HUES64 (cell line): ENCODE results near the gene TLL2.

ENCODE experiments used
- H3K27ac ChIP-seq: 2 replicates; pipeline ENCODE4 v1.7.0; 2013; ENCODE audit warnings: low read depth, low read length, inconsistent platforms
- H3K27me3 ChIP-seq: 2 replicates; pipeline ENCODE4 v1.6.1; 2013; ENCODE audit warnings: mild to moderate bottlenecking, low read length; ENCODE audit not compliant: insufficient read depth
- H3K36me3 ChIP-seq: 2 replicates; pipeline ENCODE4 v1.6.1; 2013; ENCODE audit warnings: mild to moderate bottlenecking, low read length; ENCODE audit not compliant: insufficient read depth
- H3K4me1 ChIP-seq: 2 replicates; pipeline ENCODE4 v1.6.1; 2013; ENCODE audit warnings: mild to moderate bottlenecking, low read length, moderate library complexity; ENCODE audit not compliant: insufficient read depth
- H3K4me3 ChIP-seq: 2 replicates; pipeline ENCODE4 v1.5.1; 2013; ENCODE audit warnings: mild to moderate bottlenecking, low read length, moderate library complexity
- H3K9ac ChIP-seq: 2 replicates; pipeline ENCODE4 v1.6.1; 2013; ENCODE audit warnings: mild to moderate bottlenecking, low read depth, low read length
- H3K9me3 ChIP-seq: 2 replicates; pipeline ENCODE4 v1.6.1; 2013; ENCODE audit warnings: low read depth, low read length; ENCODE audit not compliant: insufficient read depth
- WGBS: fragments of 150-250, 120-280 bp; methylation state at CpG from one replicate; pipeline ENCODE4 v1.1.7; 2013; ENCODE audit warnings: missing lambda C conversion rate; 5-methylcytosine and 5-hydroxymethylcytosine counted together

Gene TLL2

GRCh38 chr10:96491303-96491702 is 22.4 kb downstream of the TLL2 start:
- Histone ChIP-seq H3K4me1 (no peaks in the 10 kb centered on the region), H3K9me3 (no peaks in the 10 kb centered on the region), H3K36me3 (no peaks in the 10 kb centered on the region), H3K9ac (no peak overlapping the region), H3K27ac (no peak overlapping the region), H3K27me3 (no peaks in the 10 kb centered on the region), H3K4me3 (no peak overlapping the region)
- WGBS: 98% methylated on average over 3 of the region's 3 CpGs

- Histone ChIP-seq H3K27ac (no peak overlapping the region), H3K27me3 (no peaks in the 10 kb centered on the region), H3K4me3 (no peak overlapping the region), H3K4me1 (no peaks in the 10 kb centered on the region), H3K9me3 (no peaks in the 10 kb centered on the region), H3K9ac (no peak overlapping the region), H3K36me3 (no peaks in the 10 kb centered on the region)
- 93% methylated on average over 14 of the region's 14 CpGs for WGBS
These were observed 25.4 kb downstream of the TLL2 start for GRCh38 chr10:96488161-96488935.

- H3K9ac ChIP-seq: no peak overlapping the region
- WGBS: 70% methylated on average over 4 of the region's 4 CpGs
These were observed 30.7 kb downstream of the TLL2 start for GRCh38 chr10:96482815-96483588.

GRCh38 chr10:96478355-96478754 is 35.4 kb downstream of the TLL2 start:
- Histone ChIP-seq H3K9me3 (no peaks in the 10 kb centered on the region), H3K9ac (no peak overlapping the region), H3K4me3 (no peak overlapping the region), H3K27me3 (no peaks in the 10 kb centered on the region), H3K4me1 (no peaks in the 10 kb centered on the region), H3K36me3 (no peaks in the 10 kb centered on the region), H3K27ac (no peak overlapping the region)
- 85% methylated on average over 9 of the region's 9 CpGs for WGBS

More at GRCh38 chr10:96482815-96483588, 30.7 kb downstream of the TLL2 start:
- Histone ChIP-seq H3K4me1 (no peaks in the 10 kb centered on the region), H3K27ac (no peak overlapping the region), H3K4me3 (no peak overlapping the region), H3K27me3 (no peaks in the 10 kb centered on the region), H3K9me3 (no peaks in the 10 kb centered on the region), H3K36me3 (no peaks in the 10 kb centered on the region)

GRCh38 chr10:96473866-96474265 is 39.9 kb downstream of the TLL2 start:
- 81% methylated on average over 9 of the region's 9 CpGs for WGBS
- H3K36me3 ChIP-seq: no peaks in the 10 kb centered on the region
- H3K27ac ChIP-seq: no peak overlapping the region
- H3K4me1 ChIP-seq: 0 out of 2 replicates have a peak, but pooled peaks cover 2% of the 10 kb centered on the region
- H3K4me3 ChIP-seq: no peak overlapping the region
- H3K27me3 ChIP-seq: no peaks in the 10 kb centered on the region
- H3K9ac ChIP-seq: no peak overlapping the region
- H3K9me3 ChIP-seq: no peaks in the 10 kb centered on the region

- Histone ChIP-seq H3K27ac (no peak overlapping the region), H3K4me1 (0 out of 2 replicates have a peak, but pooled peaks cover 5% of the 10 kb centered on the region), H3K9me3 (no peaks in the 10 kb centered on the region), H3K9ac (no peak overlapping the region), H3K4me3 (no peak overlapping the region), H3K27me3 (no peaks in the 10 kb centered on the region), H3K36me3 (no peaks in the 10 kb centered on the region)
- 55% methylated on average over 4 of the region's 4 CpGs for WGBS
These were observed 43.5 kb downstream of the TLL2 start for GRCh38 chr10:96470116-96470743.

DNA sequence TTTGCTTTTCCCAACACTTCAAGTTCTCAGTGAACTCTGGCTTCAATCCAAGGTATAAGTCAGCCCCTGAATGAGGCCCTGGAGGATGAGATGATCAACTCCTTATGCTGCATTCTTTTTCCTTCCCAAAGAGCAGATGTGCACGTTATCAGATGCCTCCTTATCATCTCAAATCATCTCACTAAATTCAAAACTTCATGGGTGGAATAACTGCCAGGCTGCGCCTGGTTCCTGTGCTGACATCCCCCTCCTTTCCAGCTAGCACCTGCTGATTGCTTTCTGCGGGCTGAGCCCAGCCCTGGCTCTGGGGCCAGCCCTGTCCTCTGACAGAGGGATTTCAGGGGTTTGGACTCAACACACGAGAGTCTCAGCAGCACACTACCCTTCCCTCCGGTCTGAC is 44.9 kb downstream of the TLL2 start:
- 82% methylated on average over 5 of the region's 5 CpGs for WGBS
- H3K36me3 ChIP-seq: no peaks in the 10 kb centered on the region
- no peak overlapping the region for H3K4me3 ChIP-seq

GRCh38 chr10:96465599-96465998 is 48.1 kb downstream of the TLL2 start:
- Histone ChIP-seq H3K4me3 (no peak overlapping the region), H3K9ac (no peak overlapping the region), H3K36me3 (no peaks in the 10 kb centered on the region), H3K9me3 (no peaks in the 10 kb centered on the region), H3K4me1 (0 out of 2 replicates have a peak, but pooled peaks cover 5% of the 10 kb centered on the region), H3K27me3 (no peaks in the 10 kb centered on the region), H3K27ac (no peak overlapping the region)
- WGBS: 92% methylated on average over 6 of the region's 6 CpGs

More for the DNA sequence above, 44.9 kb downstream of the TLL2 start:
- H3K9ac ChIP-seq: no peak overlapping the region
- H3K27ac ChIP-seq: no peak overlapping the region
- H3K27me3 ChIP-seq: no peaks in the 10 kb centered on the region
- H3K9me3 ChIP-seq: no peaks in the 10 kb centered on the region
- 0 out of 2 replicates have a peak, but pooled peaks cover 5% of the 10 kb centered on the region for H3K4me1 ChIP-seq

- Histone ChIP-seq H3K4me1 (no peaks in the 10 kb centered on the region), H3K36me3 (no peaks in the 10 kb centered on the region), H3K9ac (no peak overlapping the region), H3K4me3 (no peak overlapping the region), H3K9me3 (peaks cover 5% of the 10 kb centered on the region; the same call in 1 of the 2 replicates), H3K27ac (no peak overlapping the region), H3K27me3 (no peaks in the 10 kb centered on the region)
- WGBS: 94% methylated on average over 3 of the region's 3 CpGs
These were observed 50.2 kb downstream of the TLL2 start for GRCh38 chr10:96463562-96463961.

GRCh38 chr10:96462606-96463151 is 51.0 kb downstream of the TLL2 start:
- Histone ChIP-seq H3K27ac (no peak overlapping the region), H3K9me3 (peaks cover 5% of the 10 kb centered on the region; the same call in 1 of the 2 replicates), H3K4me1 (no peaks in the 10 kb centered on the region), H3K4me3 (no peak overlapping the region), H3K9ac (no peak overlapping the region), H3K36me3 (no peaks in the 10 kb centered on the region), H3K27me3 (no peaks in the 10 kb centered on the region)
- 86% methylated on average over 6 of the region's 6 CpGs for WGBS

GRCh38 chr10:96460316-96460715 is 53.4 kb downstream of the TLL2 start:
- Histone ChIP-seq H3K9ac (no peak overlapping the region), H3K4me1 (no peaks in the 10 kb centered on the region), H3K27me3 (no peaks in the 10 kb centered on the region), H3K4me3 (no peak overlapping the region), H3K36me3 (no peaks in the 10 kb centered on the region), H3K27ac (no peak overlapping the region), H3K9me3 (peaks cover 5% of the 10 kb centered on the region; the same call in 1 of the 2 replicates)
- 96% methylated on average over 3 of the region's 3 CpGs for WGBS
